K562 treated with DMSO at 1 percent for 12 hours (cell line): Measurements from ENCODE around the gene SLC39A13. TPM values are rescaled to one million over a fixed set of nuclear protein-coding genes. Genes with fewer than 3 reads are reported as not detected.

Source experiments
- total RNA-seq: library from RNA; unstranded; fragments of 300-600 nt; gene quantifications from 2 replicates; pipeline ENCODE4 v1.2.3, GENCODE V29; 2022; ENCODE audit not compliant: insufficient read depth

Gene SLC39A13
- 25.9 and 30.0 TPM in 2 replicates for total RNA-seq

GRCh38 chr11:47407746-47408590 is at the start of gene SLC39A13:
Gene SLC39A13, plus strand, starts transcription at chr11:47408590. Its CDS starts 1,505 bp downstream, at chr11:47410095.

DNA sequence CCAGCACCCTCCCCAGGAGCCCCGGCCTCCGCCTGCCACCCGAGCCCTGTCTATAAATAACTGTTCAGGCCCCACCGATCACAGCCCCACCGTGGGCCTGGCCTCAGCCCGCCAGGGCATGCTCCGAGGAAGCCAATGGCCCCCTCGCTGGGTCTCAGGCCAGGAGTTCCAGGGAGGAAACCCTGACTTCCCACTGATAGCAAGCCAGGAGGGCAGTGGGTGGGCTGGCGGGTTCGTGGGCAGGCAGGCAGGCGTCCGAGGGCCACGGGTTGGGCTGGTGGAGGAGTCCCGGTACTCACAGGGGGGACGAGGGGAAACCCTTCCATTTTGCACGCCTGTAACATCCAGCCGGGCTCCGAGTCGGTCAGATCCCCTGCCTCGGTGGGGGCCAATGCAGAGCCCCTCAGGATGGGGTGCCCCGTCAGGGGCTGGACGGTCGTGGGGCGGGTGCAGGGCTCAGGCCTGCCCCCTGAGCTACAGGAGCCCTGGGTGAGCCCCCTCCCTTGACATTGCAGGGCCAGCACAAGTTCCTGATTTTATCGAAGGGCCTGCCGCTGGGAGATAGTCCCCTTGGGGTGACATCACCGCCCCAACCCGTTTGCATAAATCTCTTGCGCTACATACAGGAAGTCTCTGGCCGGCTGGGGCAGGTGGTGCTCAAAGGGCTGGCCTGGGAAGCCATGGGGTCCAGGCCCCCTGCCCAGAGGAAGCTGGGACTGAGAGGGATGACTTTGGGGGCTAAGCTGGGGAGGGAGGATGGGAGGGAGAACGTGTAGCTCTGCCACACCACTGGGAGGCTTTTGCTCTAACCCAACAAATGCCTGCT is 30.2 kb upstream of the SLC39A13 start, which contains the start of gene SPI1:
TSS of gene SPI1 (minus strand) at position 538 of the 826 bp plus-strand sequence. CDS start at position 344, 194 bp downstream.

GRCh38 chr11:47426062-47426956 is 17.9 kb downstream of the SLC39A13 start, which contains the start of gene PSMC3:
Gene PSMC3, minus strand, starts transcription at chr11:47426439. Its CDS starts 160 bp downstream, at chr11:47426279.

GRCh38 chr11:47448566-47449427 is 40.4 kb downstream of the SLC39A13 start, which contains the start of gene RAPSN:
Gene RAPSN, minus strand, starts transcription at chr11:47449136. Its CDS starts 172 bp downstream, at chr11:47448964.

Other genes starting within 250 kb of the SLC39A13 start
- gene ARFGAP2, start 231.7 kb upstream of the SLC39A13 start, total RNA-seq, result 65.4 and 101 TPM in 2 replicates
- gene PACSIN3, start 222.2 kb upstream of the SLC39A13 start, total RNA-seq, result 3.7 and 3.8 TPM in 2 replicates
- 13.7 and 22.2 TPM in 2 replicates for gene DDB2, start 193.6 kb upstream of the SLC39A13 start, total RNA-seq
- gene ACP2, start 159.8 kb upstream of the SLC39A13 start, total RNA-seq, result 26.8 and 32.8 TPM in 2 replicates
- gene NR1H3, start 150.6 kb upstream of the SLC39A13 start, total RNA-seq, result 14.8 and 15.4 TPM in 2 replicates
- gene MADD, start 138.5 kb upstream of the SLC39A13 start, total RNA-seq, result 33.2 and 67.5 TPM in 2 replicates
- gene MYBPC3, start 55.9 kb upstream of the SLC39A13 start, total RNA-seq, result not detected in 2 replicates
- gene SPI1, start 30.0 kb upstream of the SLC39A13 start, total RNA-seq, result 71.7 and 77.5 TPM in 2 replicates
- gene PSMC3, start 17.8 kb downstream of the SLC39A13 start, total RNA-seq, result 220 and 240 TPM in 2 replicates
- gene RAPSN, start 40.5 kb downstream of the SLC39A13 start, total RNA-seq, result not detected in 2 replicates
- 12.5 and 40.6 TPM in 2 replicates for gene CELF1, start 144.5 kb downstream of the SLC39A13 start, total RNA-seq
- 111 and 115 TPM in 2 replicates for gene PTPMT1, start 157.0 kb downstream of the SLC39A13 start, total RNA-seq
- gene KBTBD4, start 170.4 kb downstream of the SLC39A13 start, total RNA-seq, result 8.0 and 13.1 TPM in 2 replicates
- gene NDUFS3, start 170.5 kb downstream of the SLC39A13 start, total RNA-seq, result 158 and 208 TPM in 2 replicates
- gene FAM180B, start 178.1 kb downstream of the SLC39A13 start, total RNA-seq, result not detected in 2 replicates
- gene C1QTNF4, start 185.8 kb downstream of the SLC39A13 start, total RNA-seq, result not detected in 2 replicates
- gene MTCH2, start 234.0 kb downstream of the SLC39A13 start, total RNA-seq, result 60.6 and 71.2 TPM in 2 replicates